Mammary epithelial cell (primary cell): ENCODE data around the gene XKR3.
A peak's percentile ranks its signal among the peaks of the same experiment; 100 is the strongest.

Experiments used
- EZH2 ChIP-seq: IDR thresholded peaks from 2 replicates; pipeline ENCODE4 v1.6.1; 2012; ENCODE audit warnings: low read length, inconsistent platforms, borderline replicate concordance
- TF ChIP-seq, protein P1 (sequence below), 2 donors: IDR thresholded peaks in 1 of 2; conservative IDR thresholded peaks in 1 of 2; 2 replicates each; pipeline ENCODE4 v1.5.1; 2011 to 2012; ENCODE audit warnings: inconsistent platforms in 2 of 2, low read length in 2 of 2, mild to moderate bottlenecking in 2 of 2, control low read depth in 1 of 2, low read depth in 1 of 2; ENCODE audit not compliant: insufficient read depth in 1 of 2; ENCODE audit errors: extremely low read depth in 1 of 2

DNA sequence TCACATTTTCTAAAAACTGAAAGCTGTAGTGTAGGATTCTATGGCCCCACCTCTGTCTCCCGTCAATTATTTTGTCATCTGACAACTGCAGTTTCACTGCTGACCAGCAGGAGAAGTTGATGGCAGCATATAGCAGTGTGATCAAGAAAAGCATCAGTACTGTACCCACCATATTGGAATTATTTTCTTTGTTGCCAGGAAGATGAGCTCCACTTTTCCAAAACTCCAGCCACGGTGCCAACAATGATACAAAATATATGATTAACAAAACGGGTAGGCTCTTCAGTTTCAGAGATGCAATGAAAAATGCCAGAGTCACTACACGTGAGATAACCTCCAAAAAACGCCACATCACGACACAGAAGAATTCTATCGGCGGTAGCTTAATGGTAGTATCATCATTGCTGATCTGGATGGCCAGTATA, 41.3 kb downstream of the XKR3 start:
- TF ChIP-seq, protein P1, sequence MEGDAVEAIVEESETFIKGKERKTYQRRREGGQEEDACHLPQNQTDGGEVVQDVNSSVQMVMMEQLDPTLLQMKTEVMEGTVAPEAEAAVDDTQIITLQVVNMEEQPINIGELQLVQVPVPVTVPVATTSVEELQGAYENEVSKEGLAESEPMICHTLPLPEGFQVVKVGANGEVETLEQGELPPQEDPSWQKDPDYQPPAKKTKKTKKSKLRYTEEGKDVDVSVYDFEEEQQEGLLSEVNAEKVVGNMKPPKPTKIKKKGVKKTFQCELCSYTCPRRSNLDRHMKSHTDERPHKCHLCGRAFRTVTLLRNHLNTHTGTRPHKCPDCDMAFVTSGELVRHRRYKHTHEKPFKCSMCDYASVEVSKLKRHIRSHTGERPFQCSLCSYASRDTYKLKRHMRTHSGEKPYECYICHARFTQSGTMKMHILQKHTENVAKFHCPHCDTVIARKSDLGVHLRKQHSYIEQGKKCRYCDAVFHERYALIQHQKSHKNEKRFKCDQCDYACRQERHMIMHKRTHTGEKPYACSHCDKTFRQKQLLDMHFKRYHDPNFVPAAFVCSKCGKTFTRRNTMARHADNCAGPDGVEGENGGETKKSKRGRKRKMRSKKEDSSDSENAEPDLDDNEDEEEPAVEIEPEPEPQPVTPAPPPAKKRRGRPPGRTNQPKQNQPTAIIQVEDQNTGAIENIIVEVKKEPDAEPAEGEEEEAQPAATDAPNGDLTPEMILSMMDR (conservative IDR thresholded peaks at IDR 0.05 in 1 of 2, IDR thresholded peaks at IDR 0.05 in 1 of 2; ENCODE audit: extremely low read depth in 1 of 2, insufficient read depth in 1 of 2, low read depth in 1 of 2, low read length in 2 of 2): peak; percentile 27 to 28
- no peak for TF ChIP-seq EZH2
